Measurements from ENCODE around the gene WDFY4. TPM values are rescaled to one million over a fixed set of nuclear protein-coding genes. Genes with fewer than 3 reads are reported as not detected.

WDFY4 gene
- total and polyA plus RNA-seq, 4 donors, result 0.57 to 7.1 (median 2.0) TPM

DNA sequence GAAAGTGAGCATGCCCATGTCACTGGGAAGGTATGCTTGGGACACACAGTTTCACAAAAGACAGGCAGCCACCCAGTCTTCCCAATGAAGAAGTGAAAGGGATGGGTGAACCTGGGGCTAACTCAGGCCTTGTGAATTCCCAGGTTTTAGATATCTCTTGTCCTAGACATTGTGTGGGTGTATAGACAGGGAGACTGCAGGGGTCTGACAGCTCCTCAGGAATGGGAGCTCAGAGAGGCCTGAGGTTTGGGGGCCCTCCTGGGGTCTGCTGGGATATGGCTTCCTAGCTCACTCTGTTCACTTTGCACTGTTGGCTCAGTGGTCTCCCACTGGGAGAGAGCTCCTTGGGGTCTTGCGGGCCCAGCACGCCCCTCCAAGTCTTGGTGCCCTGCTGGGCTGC, 47.0 kb downstream of the WDFY4 start:
- no peak for TF ChIP-seq YY1 (IDR thresholded peaks at IDR 0.05)
- TF ChIP-seq NR2F2 (IDR thresholded peaks at IDR 0.05), result no peak
- TF ChIP-seq GABPA (IDR thresholded peaks at IDR 0.05 in 1 of 2, conservative IDR thresholded peaks at IDR 0.05 in 1 of 2), result no peak
- TF ChIP-seq JUND (IDR thresholded peaks at IDR 0.05), result no peak
- TF ChIP-seq SP1 (IDR thresholded peaks at IDR 0.05), result no peak
- TF ChIP-seq HNF4A (conservative IDR thresholded peaks at IDR 0.05), result no peak

DNA sequence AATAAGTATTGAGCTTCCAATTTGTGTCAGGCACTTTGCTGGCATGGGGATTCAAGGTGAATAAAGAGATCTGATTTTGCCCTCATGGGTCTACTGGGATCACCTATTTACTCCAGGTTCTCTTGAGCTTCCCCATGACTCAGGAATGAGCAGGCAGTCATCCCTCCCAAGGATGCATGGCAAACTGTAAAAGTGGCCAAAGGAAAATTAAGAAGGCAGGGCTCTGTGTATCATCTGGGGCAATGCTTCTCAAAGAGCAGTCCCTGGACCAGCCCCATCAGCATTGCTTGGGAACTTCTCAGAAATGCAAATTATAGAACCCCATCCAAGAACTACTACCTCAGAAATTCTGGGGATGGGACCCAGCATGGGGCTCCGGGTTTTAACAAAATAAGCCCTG, 48.7 kb downstream of the WDFY4 start:
- Histone ChIP-seq H3K4me1 (ENCODE audit: control insufficient read depth in 4 of 4, insufficient read depth in 4 of 4, low read length in 3 of 4) (no peaks in the 10 kb centered on the region), H3K27me3 (ENCODE audit: control insufficient read depth in 4 of 4, insufficient read depth in 4 of 4, low read length in 3 of 4) (no peaks in the 10 kb centered on the region), H3K9me3 (ENCODE audit: control insufficient read depth in 4 of 4, low read length in 3 of 4) (peaks cover 0 to 2% (median 0%) of the 10 kb centered on the region in 4 donors), H3K9ac (ENCODE audit: low read depth in 1 of 2, low read length in 2 of 2) (no peak overlapping the region), H3K36me3 (ENCODE audit: control insufficient read depth in 4 of 4, insufficient read depth in 3 of 4, low read depth in 1 of 4, low read length in 3 of 4) (no peaks in the 10 kb centered on the region), H3K4me3 (ENCODE audit: low read depth in 1 of 3, low read length in 3 of 3) (no peak overlapping the region), H3K27ac (ENCODE audit: low read depth in 1 of 2, low read length in 2 of 2) (no peak overlapping the region)
- no peak for DNase-seq (ENCODE audit: low spot score)
- WGBS, result 59% methylated on average over 1 of the region's 1 CpG
- no peak for TF ChIP-seq YY1 (IDR thresholded peaks at IDR 0.05)
- TF ChIP-seq, protein P1, sequence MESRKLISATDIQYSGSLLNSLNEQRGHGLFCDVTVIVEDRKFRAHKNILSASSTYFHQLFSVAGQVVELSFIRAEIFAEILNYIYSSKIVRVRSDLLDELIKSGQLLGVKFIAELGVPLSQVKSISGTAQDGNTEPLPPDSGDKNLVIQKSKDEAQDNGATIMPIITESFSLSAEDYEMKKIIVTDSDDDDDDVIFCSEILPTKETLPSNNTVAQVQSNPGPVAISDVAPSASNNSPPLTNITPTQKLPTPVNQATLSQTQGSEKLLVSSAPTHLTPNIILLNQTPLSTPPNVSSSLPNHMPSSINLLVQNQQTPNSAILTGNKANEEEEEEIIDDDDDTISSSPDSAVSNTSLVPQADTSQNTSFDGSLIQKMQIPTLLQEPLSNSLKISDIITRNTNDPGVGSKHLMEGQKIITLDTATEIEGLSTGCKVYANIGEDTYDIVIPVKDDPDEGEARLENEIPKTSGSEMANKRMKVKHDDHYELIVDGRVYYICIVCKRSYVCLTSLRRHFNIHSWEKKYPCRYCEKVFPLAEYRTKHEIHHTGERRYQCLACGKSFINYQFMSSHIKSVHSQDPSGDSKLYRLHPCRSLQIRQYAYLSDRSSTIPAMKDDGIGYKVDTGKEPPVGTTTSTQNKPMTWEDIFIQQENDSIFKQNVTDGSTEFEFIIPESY (IDR thresholded peaks at IDR 0.05), result no peak

More for the DNA sequence above, 47.0 kb downstream of the WDFY4 start:
- H3K36me3 ChIP-seq (ENCODE audit: control insufficient read depth in 4 of 4, insufficient read depth in 3 of 4, low read depth in 1 of 4, low read length in 3 of 4), result no peaks in the 10 kb centered on the region
- no peaks in the 10 kb centered on the region for H3K4me1 ChIP-seq (ENCODE audit: control insufficient read depth in 4 of 4, insufficient read depth in 4 of 4, low read length in 3 of 4)
- 86% methylated on average over 2 of the region's 2 CpGs for WGBS
- H3K9me3 ChIP-seq (ENCODE audit: control insufficient read depth in 4 of 4, low read length in 3 of 4), result peaks cover 0 to 2% (median 0%) of the 10 kb centered on the region in 4 donors
- no peak overlapping the region for H3K4me3 ChIP-seq (ENCODE audit: low read depth in 1 of 3, low read length in 3 of 3)
- no peak overlapping the region for H3K9ac ChIP-seq (ENCODE audit: low read depth in 1 of 2, low read length in 2 of 2)
- no peak for DNase-seq (ENCODE audit: low spot score)
- H3K27me3 ChIP-seq (ENCODE audit: control insufficient read depth in 4 of 4, insufficient read depth in 4 of 4, low read length in 3 of 4), result no peaks in the 10 kb centered on the region
- no peak overlapping the region for H3K27ac ChIP-seq (ENCODE audit: low read depth in 1 of 2, low read length in 2 of 2)

DNA sequence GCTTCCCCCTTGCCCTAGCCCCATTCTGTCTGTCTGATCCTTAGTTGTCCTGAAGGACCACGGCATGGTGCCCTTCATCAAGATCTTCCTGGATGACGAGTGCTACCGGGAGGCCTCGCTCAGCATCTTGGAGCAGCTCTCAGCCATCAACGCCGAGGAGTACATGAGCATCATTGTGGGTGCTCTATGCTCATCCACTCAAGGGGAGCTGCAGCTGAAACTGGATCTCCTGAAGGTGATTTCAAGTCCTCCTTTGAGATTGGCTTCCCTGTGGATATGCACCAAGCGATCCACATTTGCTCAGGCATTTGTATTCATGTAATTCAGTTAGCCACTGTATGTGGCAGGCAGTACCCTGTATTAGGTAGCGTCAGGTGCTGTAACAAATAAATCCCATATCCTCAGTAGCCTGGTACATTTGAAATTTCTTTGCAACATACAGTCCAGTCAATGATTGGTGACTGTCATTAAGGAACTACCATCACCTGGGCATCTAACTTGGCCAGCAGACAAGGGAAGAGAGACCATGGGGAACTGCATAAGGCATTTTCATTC, 51.2 kb downstream of the WDFY4 start:
- WGBS, result 84% methylated on average over 8 of the region's 8 CpGs
- no peak overlapping the region for H3K9ac ChIP-seq (ENCODE audit: low read depth in 1 of 2, low read length in 2 of 2)

More for the DNA sequence above, 51.2 kb downstream of the WDFY4 start:
- Histone ChIP-seq H3K4me1 (ENCODE audit: control insufficient read depth in 4 of 4, insufficient read depth in 4 of 4, low read length in 3 of 4) (no peaks in the 10 kb centered on the region), H3K9me3 (ENCODE audit: control insufficient read depth in 4 of 4, low read length in 3 of 4) (peaks cover 0 to 2% (median 0%) of the 10 kb centered on the region in 4 donors), H3K36me3 (ENCODE audit: control insufficient read depth in 4 of 4, insufficient read depth in 3 of 4, low read depth in 1 of 4, low read length in 3 of 4) (no peaks in the 10 kb centered on the region), H3K4me3 (ENCODE audit: low read depth in 1 of 3, low read length in 3 of 3) (no peak overlapping the region), H3K27ac (ENCODE audit: low read depth in 1 of 2, low read length in 2 of 2) (no peak overlapping the region), H3K27me3 (ENCODE audit: control insufficient read depth in 4 of 4, insufficient read depth in 4 of 4, low read length in 3 of 4) (no peaks in the 10 kb centered on the region)
- DNase-seq (ENCODE audit: low spot score), result no peak
- TF ChIP-seq FOXA1 (IDR thresholded peaks at IDR 0.05) (no peak), YY1 (IDR thresholded peaks at IDR 0.05) (no peak), HNF4A (conservative IDR thresholded peaks at IDR 0.05) (no peak), HNF4G (IDR thresholded peaks at IDR 0.05) (no peak), NR2F2 (IDR thresholded peaks at IDR 0.05) (no peak), RXRA (IDR thresholded peaks at IDR 0.05) (no peak), GABPA (IDR thresholded peaks at IDR 0.05 in 1 of 2, conservative IDR thresholded peaks at IDR 0.05 in 1 of 2) (no peak), RAD21 (IDR thresholded peaks at IDR 0.05) (no peak), TAF1 (conservative IDR thresholded peaks at IDR 0.05) (no peak)
- TF ChIP-seq, protein P1 (IDR thresholded peaks at IDR 0.05), result no peak
- TF ChIP-seq, protein P2, sequence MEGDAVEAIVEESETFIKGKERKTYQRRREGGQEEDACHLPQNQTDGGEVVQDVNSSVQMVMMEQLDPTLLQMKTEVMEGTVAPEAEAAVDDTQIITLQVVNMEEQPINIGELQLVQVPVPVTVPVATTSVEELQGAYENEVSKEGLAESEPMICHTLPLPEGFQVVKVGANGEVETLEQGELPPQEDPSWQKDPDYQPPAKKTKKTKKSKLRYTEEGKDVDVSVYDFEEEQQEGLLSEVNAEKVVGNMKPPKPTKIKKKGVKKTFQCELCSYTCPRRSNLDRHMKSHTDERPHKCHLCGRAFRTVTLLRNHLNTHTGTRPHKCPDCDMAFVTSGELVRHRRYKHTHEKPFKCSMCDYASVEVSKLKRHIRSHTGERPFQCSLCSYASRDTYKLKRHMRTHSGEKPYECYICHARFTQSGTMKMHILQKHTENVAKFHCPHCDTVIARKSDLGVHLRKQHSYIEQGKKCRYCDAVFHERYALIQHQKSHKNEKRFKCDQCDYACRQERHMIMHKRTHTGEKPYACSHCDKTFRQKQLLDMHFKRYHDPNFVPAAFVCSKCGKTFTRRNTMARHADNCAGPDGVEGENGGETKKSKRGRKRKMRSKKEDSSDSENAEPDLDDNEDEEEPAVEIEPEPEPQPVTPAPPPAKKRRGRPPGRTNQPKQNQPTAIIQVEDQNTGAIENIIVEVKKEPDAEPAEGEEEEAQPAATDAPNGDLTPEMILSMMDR (IDR thresholded peaks at IDR 0.05; ENCODE audit: low read depth, low read length, missing input control), result no peak
- TF ChIP-seq, protein P3, sequence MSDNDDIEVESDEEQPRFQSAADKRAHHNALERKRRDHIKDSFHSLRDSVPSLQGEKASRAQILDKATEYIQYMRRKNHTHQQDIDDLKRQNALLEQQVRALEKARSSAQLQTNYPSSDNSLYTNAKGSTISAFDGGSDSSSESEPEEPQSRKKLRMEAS (IDR thresholded peaks at IDR 0.05), result no peak
- TF ChIP-seq, protein P4, sequence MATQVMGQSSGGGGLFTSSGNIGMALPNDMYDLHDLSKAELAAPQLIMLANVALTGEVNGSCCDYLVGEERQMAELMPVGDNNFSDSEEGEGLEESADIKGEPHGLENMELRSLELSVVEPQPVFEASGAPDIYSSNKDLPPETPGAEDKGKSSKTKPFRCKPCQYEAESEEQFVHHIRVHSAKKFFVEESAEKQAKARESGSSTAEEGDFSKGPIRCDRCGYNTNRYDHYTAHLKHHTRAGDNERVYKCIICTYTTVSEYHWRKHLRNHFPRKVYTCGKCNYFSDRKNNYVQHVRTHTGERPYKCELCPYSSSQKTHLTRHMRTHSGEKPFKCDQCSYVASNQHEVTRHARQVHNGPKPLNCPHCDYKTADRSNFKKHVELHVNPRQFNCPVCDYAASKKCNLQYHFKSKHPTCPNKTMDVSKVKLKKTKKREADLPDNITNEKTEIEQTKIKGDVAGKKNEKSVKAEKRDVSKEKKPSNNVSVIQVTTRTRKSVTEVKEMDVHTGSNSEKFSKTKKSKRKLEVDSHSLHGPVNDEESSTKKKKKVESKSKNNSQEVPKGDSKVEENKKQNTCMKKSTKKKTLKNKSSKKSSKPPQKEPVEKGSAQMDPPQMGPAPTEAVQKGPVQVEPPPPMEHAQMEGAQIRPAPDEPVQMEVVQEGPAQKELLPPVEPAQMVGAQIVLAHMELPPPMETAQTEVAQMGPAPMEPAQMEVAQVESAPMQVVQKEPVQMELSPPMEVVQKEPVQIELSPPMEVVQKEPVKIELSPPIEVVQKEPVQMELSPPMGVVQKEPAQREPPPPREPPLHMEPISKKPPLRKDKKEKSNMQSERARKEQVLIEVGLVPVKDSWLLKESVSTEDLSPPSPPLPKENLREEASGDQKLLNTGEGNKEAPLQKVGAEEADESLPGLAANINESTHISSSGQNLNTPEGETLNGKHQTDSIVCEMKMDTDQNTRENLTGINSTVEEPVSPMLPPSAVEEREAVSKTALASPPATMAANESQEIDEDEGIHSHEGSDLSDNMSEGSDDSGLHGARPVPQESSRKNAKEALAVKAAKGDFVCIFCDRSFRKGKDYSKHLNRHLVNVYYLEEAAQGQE (IDR thresholded peaks at IDR 0.05), result no peak

Measured in liver (tissue), 9 donors.